GM12865 (cell line): ENCODE measurements around the gene CCDC54.

Experiments used
- DNase-seq: peaks from one replicate; pipeline ENCODE4 v3.0.0; 2010; ENCODE audit warnings: low read depth
- H3K4me3 ChIP-seq: 2 replicates; pipeline ENCODE4 v1.5.1; 2011; ENCODE audit warnings: mild to moderate bottlenecking, low read depth, low read length, control low read depth
- TF ChIP-seq, protein P1 (sequence below): IDR thresholded peaks from 2 replicates; pipeline ENCODE4 v1.5.1; 2011; ENCODE audit warnings: low read length, control low read depth, low read depth, inconsistent platforms; ENCODE audit not compliant: insufficient read depth; ENCODE audit errors: missing control alignments

The CCDC54 gene

DNA sequence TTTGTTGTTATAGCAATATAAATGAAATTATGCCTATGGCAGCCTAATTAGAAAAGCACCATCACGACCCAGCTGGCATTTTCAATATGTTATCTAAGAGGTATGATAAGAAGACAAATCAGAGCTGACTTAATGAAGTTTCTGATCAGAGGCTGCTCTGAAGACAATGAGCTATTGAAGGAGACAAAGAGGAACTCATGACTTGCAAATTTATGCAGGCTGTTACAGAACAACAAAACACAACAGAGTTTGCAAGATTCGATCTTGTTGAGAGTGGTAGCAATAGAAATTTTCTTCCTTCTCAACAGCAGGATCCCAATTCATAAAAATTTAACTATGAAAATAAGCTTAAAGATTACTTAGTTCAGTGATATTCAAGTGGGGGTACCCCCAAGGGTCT, 7.7 kb downstream of the CCDC54 start:
- no peak overlapping the region for H3K4me3 ChIP-seq
- TF ChIP-seq, protein P1, sequence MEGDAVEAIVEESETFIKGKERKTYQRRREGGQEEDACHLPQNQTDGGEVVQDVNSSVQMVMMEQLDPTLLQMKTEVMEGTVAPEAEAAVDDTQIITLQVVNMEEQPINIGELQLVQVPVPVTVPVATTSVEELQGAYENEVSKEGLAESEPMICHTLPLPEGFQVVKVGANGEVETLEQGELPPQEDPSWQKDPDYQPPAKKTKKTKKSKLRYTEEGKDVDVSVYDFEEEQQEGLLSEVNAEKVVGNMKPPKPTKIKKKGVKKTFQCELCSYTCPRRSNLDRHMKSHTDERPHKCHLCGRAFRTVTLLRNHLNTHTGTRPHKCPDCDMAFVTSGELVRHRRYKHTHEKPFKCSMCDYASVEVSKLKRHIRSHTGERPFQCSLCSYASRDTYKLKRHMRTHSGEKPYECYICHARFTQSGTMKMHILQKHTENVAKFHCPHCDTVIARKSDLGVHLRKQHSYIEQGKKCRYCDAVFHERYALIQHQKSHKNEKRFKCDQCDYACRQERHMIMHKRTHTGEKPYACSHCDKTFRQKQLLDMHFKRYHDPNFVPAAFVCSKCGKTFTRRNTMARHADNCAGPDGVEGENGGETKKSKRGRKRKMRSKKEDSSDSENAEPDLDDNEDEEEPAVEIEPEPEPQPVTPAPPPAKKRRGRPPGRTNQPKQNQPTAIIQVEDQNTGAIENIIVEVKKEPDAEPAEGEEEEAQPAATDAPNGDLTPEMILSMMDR = no peak
- no peak for DNase-seq

DNA sequence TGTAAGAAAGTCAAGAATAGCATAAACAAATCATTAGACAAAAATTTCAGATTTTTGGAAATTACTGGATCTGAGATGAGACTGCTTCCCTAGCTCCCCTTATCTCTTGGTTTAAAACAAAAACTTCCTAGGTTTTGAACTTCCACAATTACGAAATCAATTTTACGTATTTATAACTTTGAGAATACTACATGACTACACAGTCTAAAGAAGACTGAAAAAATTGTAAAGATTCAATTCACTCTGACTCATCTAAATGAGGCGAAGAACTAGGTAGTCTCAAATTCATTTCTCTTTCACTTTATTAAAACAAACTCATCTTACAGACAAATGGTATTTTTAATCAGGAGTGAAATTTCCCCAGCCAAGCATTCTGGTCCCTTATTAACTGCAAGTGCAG, 10.3 kb downstream of the CCDC54 start:
- no peak overlapping the region for H3K4me3 ChIP-seq
- no peak for DNase-seq
- TF ChIP-seq, protein P1 = no peak

DNA sequence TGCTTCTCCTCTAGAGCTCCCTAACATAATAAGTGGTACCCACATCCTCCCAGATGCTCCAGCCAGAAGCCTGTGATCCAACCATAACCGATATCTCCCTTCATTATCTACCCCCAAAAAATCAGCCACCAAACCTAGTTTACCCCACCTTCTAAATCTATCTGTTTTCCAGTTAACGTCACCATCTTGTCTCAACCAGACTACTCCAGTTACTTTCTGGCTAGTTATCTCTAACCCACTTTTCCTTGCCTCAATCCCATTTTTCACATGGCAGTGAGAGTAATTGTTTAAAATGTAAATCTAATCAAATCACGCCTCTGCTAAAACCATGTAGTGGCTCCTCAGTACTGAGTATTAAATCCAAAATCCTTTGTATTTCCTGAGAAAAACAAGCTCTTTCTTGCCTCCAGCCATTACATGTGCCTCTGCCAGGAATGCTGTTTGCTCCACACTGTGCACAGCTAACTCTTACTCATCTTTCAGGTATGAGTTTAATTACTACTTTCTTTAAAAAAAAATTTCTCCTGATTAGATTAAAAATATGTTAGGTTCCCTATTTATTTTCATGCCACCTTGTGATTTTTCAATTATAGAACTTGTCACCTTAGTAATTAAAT, 15.4 kb downstream of the CCDC54 start:
- no peak overlapping the region for H3K4me3 ChIP-seq
- TF ChIP-seq, protein P1 = no peak
- DNase-seq = no peak

DNA sequence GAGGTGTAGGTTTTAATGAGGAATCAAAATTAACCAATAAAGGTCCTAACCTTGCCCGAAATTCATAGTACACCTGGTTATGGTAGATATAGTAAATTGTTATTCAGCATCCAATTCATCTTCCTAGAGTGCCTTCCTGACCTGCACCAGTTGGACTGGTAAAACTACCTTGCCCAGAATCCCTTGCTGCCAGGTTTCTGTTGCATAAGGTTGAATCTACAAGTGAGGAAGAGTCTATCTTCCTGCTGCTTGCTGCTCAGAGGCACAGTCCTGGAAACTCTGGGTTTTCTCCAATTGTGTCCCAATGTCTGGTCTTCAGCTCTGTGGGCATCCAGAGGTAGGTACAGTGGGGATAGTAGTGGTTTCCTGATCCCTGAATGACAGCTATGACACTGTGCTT, 17.3 kb downstream of the CCDC54 start:
- H3K4me3 ChIP-seq = no peak overlapping the region
- TF ChIP-seq, protein P1 = no peak
- DNase-seq = no peak

DNA sequence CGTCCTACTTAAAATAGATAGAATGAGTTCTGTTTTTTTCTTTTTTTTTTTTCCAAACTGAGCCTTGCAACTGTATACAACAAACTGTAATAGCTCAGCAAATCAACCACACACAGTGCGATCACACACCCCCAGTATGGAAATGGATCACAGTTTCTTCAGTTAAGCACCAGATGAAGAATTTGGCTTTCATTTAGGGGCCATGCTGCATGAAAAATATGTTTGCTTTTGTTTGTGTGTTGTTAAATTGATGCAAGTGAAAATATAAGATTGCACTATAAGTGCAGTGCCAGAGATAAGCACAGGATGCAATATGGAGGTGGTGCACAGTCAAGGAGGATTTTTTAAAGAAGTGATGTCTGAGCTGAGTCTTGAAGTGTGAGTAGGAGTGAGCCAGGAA, 17.8 kb downstream of the CCDC54 start:
- no peak overlapping the region for H3K4me3 ChIP-seq
- DNase-seq = no peak
- TF ChIP-seq, protein P1 = no peak

DNA sequence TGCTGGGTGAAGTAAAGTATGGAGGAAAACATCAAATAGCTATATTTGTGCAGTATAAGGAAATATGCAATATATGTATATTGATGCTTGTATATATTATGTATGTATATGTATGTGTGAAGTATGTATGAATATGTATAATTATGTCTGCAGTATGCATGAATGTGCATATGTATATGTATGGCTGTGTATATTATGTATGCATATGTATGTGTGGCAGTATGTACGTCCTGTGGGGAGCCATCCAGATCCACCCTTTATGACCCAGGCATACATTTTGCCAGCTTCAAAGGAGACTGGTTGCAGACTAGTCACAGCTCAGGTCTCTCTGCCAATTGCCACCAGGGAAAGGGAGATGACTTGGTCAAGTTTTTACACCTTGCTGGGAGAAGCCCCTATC, 24.1 kb downstream of the CCDC54 start:
- DNase-seq = no peak
- no peak overlapping the region for H3K4me3 ChIP-seq
- TF ChIP-seq, protein P1 = no peak

DNA sequence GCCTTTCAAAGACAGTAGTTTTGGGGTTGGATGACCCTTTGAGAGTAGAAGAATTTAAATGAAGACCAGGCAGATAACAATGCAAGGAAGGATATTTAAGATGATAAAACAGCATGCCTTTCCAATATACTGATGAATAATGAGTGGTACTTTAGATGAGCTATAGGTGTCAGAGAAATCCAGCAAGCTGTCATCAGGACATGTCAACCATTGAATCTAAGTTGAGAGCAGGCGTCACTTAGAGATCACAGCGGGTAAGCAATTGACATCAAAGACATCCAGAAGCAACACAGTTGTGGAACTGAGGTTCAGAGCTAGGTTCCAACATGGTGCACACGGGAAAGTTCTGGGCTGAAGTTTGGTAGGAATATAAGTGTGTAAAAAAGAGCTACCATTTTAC, 25.0 kb downstream of the CCDC54 start:
- TF ChIP-seq, protein P1 = no peak
- H3K4me3 ChIP-seq = no peak overlapping the region
- no peak for DNase-seq
